GM13976 (cell line): ENCODE results near the gene TAF12.
A peak's percentile ranks its signal among the peaks of the same experiment; 100 is the strongest.
"Not testable (repeated sequence)": the region's sequence is repeated elsewhere in the genome, so short reads cannot be mapped to it uniquely, and the experiment has no call there.

Experiments
- DNase-seq: peaks from one replicate; pipeline ENCODE4 v3.0.0; 2012; ENCODE audit warnings: low spot score
- in situ Hi-C: fragments of 300-500 bp; cut with MboI; formaldehyde crosslinking; loops from one replicate; pipeline ENCODE4 v1.12.0; 2022; ENCODE audit warnings: low sequenced_read_pairs, mixed read lengths, inconsistent platforms; ENCODE audit not compliant: unreplicated experiment
- TF ChIP-seq, protein P1 (sequence below): IDR thresholded peaks from 2 replicates; pipeline ENCODE4 v1.5.1; 2012; ENCODE audit warnings: borderline replicate concordance, mild to moderate bottlenecking; ENCODE audit not compliant: insufficient read depth; ENCODE audit errors: extremely low read depth, missing control alignments, control extremely low read depth

Gene TAF12

GRCh38 chr1:28602536-28603439 lies 40.1 kb downstream of the TAF12 start:
- peak; percentile 60 for DNase-seq
- in situ Hi-C loops: loop anchor here (5.0 kb wide), 1 partner anchor 85 kb away; no protein-coding TSS in a partner anchor
- TF ChIP-seq, protein P1, sequence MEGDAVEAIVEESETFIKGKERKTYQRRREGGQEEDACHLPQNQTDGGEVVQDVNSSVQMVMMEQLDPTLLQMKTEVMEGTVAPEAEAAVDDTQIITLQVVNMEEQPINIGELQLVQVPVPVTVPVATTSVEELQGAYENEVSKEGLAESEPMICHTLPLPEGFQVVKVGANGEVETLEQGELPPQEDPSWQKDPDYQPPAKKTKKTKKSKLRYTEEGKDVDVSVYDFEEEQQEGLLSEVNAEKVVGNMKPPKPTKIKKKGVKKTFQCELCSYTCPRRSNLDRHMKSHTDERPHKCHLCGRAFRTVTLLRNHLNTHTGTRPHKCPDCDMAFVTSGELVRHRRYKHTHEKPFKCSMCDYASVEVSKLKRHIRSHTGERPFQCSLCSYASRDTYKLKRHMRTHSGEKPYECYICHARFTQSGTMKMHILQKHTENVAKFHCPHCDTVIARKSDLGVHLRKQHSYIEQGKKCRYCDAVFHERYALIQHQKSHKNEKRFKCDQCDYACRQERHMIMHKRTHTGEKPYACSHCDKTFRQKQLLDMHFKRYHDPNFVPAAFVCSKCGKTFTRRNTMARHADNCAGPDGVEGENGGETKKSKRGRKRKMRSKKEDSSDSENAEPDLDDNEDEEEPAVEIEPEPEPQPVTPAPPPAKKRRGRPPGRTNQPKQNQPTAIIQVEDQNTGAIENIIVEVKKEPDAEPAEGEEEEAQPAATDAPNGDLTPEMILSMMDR: peak; percentile 58

GRCh38 chr1:28601696-28602095 lies 41.2 kb downstream of the TAF12 start:
- in situ Hi-C loops: loop anchor here (5.0 kb wide), 1 partner anchor 84 kb away; no protein-coding TSS in a partner anchor
- TF ChIP-seq, protein P1: no peak
- no peak for DNase-seq

DNA sequence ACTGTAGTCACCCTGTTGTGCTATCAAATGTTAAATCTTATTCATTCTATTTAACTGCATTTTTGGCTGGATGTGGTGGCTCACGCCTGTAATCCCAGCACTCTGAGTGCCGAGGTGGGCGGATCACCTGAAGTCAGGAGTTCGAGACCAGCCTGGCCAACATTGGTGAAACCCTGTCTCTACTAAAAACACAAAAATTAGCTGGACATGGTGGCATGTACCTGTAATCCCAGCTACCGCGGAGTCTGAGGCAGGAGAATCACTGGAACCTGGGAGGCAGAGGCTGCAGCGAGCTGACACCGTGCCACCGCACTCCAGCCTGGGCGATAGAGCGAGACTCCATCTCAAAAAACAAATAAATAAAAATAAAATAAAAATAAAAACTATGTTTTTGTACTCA lies 46.6 kb downstream of the TAF12 start:
- in situ Hi-C loops, DNase-seq: not testable (repeated sequence)

- TF ChIP-seq, protein P1: no peak
- DNase-seq: no peak
- in situ Hi-C loops: no loop called here
These were observed 47.3 kb downstream of the TAF12 start for GRCh38 chr1:28595412-28596191.

GRCh38 chr1:28594686-28595411 lies 48.0 kb downstream of the TAF12 start:
- DNase-seq, in situ Hi-C loops: not testable (repeated sequence)

DNA sequence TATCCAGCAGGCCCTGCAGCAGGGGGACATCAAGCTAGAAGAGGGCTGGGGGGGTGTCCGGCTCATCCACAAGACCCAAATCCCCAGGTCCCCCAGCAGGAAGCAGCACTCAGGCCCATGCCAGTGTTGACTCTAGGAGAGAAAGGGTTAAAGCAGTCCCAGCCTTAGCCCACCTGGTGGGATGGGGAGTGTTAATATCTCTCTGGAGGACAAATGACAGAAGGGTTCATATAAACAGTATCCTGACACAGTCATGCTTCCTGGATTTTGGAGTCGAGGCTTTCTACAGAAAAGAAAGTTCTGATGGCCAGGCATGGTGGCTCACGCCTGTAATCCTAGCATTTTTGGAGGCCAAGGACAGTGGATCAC lies 48.9 kb downstream of the TAF12 start:
- in situ Hi-C loops, DNase-seq: not testable (repeated sequence)

DNA sequence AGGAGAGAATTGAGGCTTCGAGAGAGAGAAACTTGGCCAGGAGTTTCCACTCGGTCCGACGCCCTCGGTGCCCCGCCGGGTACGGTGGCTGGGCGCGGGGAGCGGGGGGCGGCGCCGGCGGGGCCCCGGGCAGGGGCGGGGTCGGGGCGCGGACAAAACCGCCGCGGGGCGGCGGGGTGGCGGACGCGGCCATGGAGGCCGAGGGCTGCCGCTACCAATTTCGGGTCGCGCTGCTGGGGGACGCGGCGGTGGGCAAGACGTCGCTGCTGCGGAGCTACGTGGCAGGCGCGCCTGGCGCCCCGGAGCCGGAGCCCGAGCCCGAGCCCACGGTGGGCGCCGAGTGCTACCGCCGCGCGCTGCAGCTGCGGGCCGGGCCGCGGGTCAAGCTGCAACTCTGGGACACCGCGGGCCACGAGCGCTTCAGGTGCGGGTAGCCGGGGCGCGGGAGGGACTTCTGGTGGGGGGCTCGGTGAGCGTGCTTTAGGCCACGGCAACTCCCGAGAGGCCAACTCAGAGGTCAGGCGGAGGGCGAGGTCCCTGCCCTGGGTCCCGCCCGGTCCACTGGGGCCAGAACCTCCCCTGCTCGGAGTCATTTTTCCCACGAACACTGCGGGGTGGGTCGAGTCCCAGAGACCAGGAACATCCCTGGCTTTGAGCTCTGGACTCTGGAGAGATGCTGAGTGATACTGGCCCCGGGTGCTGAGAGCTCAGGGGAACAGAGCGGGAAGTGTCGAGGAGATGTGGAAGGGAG lies 50.4 kb downstream of the TAF12 start:
- in situ Hi-C loops: no loop called here
- peak; percentile 65 for DNase-seq
- TF ChIP-seq, protein P1: no peak
